ENCODE measurements around the gene RPL23.

RPL23 gene

DNA sequence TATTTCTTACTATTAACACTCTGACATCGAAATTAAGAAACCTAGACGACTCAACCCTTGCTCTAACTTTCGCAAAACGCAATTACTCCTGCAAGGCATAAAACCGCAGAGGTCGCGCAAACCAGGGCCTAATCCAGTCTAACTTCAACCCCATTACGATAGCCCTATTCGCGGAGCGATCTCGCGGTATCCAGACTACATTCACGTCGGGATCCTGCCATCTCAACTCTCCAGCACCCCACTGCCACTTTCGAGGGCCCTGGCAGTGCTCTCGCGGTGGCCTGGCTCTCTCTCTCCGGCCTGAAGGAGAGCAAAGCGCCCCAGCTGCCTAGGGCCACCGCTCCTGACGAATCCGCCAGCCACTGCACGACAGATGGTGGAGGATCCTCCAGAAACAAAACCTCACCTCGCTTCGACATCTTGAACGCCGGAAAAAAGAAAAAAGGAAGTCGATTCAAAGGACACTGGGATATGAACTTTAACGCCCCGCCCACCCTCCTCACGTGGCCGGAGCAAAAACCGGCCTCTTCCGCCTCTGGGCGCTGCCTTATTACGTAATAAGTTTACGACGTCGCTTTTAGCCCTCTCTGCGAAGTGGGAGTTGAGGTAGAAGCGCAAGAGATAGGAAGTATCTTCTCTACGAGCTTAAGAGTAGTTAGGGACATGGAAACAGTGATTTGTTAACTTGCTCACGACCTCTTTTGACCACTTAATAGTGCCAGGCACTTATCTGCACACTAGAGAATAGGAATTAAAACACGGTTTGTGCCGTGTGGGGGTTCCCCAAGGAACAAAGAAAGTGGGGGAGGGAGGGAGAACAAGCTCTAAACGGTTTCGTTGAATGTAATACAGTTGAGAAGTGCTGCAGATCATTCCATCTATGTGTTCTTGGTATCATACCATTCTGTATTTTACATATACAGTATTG, at the start of gene RPL23:
Gene RPL23, minus strand, starts transcription at position 430 of the 928 bp plus-strand sequence. Its CDS starts 11 bp downstream, at position 419.
- DNase-seq (ENCODE audit: low read depth) = peak; percentile 83

DNA sequence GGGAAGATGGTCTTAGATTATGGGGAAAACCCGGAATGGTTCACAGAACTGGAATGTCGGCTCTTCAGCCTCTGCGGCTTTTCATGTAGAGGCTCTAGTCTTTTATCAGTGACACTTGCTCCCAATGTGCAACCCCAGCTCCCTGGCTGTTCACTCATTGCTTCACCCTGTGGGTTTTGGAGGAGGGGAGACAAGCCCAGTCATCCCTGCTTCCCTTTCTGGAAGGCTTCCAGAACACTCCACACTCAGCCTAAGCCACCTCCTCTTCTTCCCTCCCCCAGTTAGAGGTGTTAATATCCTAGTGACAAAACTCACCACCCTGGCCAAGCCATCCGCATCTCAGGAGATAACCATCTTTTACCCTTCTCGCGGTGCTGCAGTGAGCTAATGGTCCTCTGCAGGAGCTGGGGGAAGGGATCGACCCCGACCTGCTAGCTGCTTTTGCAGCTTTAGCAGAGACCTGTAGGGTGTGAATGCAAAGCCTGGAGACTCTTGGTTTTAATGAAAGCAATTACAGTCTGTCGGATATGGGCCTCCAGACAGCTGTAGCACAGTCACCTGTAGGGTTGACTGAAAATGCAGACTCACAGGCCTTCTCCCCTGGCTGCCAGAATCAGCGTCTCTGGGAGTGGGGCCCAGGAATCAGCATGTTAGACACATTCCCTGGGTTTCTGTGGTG, 47.6 kb upstream of the RPL23 start:
- no peak for DNase-seq (ENCODE audit: low read depth)

DNA sequence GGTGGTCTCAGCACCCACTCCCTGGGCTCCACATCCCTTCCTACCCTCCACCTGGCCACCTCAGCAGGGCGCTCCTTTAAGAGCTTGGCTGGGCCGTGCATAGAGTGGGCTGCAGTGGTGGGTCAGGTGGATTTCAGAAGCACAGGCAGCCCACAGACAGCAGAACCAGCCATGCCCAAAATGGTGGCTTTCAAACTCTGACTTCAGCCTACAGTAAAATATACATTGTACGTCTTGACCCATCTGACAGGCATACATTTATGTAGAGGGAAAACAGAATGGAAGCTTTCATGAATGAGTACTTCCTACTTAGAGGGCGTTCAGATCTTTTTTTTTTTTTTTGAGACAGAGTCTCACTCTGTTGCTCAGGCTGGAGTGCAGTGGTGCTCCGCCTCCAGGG, 45.9 kb upstream of the RPL23 start:
- no peak for DNase-seq (ENCODE audit: low read depth)

DNA sequence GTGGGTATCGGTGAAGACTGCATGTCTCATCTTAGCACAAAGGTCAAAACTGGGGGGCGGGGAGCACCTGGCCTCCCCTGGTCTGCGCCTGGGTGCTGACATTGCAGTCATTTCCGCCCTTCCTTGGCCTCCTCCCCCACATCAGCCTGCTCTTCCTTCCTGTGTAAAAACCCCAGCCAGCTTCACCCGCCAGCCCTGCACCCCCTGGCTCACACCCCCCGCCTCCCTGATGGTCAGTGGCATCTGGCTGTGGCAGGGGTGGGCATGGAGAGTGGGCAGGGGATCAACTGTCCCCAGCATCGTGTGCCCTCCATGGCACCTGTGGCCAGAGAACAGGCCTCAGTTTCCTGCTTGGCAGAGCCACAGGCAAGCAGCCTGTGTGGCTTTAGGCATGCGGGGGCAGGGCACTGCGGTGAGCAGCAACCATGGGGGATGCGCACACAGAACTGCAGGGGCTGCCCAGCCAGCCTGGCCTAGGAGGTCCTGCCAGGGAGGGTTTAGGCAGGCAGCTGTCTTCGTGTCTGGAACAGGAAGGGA, 45.4 kb upstream of the RPL23 start:
- peak; percentile 72 for DNase-seq (ENCODE audit: low read depth)

DNA sequence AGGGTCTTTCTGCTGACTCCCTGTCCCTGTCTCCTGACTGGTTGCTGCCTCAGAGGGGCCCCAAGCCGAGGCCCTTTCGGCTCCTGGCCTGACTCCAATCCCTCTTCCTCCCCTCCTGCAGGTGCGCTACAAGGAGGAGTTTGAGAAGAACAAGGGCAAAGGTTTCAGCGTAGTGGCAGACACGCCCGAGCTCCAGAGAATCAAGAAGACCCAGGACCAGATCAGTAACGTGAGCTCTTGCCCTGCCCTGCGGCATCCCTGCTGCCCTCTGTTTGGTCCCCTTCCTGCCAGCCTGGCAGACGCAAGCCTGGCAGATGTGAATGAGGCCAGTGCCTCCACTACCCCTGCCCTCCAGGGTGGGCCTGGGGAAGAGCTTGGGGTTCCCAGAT, 44.8 kb upstream of the RPL23 start:
- DNase-seq (ENCODE audit: low read depth) = no peak

DNA sequence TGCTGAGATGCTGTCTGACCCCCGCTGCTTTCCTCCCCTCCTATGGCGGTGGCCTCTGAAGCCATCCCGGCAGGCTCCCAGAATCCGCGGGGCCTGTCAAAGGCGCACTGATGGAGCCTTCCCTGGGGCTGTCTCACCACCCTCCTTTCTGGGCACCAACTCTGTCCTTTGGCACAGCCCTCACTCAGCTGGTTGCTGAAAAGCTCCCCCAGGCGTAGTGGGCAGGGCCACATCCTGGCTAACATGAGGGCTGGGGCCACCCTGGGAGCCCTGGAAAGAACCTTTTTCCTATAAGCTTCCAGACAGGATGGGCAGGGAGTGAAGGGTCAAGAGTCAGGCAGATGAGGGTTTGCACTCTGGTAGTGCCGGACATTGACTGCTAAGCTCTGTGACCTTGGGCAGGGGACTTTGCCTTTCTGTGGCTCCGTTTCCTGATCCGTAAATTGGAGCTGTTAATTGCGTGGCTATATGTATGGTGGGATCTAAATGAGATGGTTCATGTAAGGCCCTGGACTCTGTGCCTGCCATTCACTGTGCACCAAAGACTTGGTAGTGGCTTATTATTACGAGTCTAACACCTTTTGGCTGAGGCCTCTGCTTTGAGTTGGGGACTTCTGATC, 44.3 kb upstream of the RPL23 start:
- DNase-seq (ENCODE audit: low read depth) = no peak

DNA sequence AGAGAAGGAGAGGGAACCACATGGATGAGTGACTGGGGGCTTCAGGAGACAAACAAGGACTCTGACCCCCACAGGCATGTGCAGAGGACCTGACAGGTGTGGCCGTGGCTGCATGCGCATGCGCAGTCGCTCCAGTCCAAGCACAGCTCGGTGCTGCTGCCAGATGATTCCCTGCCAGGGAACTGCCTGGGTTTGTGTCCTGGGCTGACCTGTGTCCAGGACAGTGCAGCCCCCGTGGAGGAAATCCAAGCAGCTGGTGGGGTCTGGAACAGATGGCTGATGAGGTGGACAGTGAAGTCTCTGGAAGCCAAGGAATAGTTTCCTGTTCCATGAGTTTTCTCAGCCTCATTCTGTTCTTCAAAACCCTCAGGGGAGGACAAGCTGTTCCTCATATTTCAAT, 43.7 kb upstream of the RPL23 start:
- no peak for DNase-seq (ENCODE audit: low read depth)

DNA sequence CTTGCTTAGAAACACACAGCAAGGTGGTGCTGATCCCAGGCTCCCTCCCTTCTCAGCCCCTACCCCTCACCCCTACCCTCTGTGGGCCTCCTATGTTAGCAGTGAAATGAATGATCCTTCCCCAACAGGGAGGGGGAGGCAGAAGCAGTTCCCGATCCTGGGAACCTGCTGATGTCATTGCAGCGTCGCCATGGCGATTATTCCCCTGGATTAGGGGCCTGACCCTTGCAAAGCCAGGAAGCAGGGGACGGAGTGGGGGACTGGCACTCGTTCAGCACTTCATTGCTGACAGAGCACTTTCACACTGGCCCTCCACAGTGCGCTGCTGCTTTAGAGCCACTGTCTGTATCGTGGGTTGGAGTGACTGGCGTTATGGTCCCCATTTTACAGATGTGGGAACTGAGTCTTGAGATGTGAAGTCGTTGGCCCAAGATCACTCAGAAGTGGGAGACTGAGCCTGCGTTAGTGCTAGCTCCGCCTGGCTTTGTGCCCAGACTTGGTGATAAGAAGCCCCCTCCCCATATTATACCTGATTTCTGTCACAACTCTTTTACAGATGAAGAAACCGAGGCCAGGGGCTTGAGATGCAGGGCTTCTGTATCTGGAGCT, 42.9 kb upstream of the RPL23 start:
- DNase-seq (ENCODE audit: low read depth) = no peak

DNA sequence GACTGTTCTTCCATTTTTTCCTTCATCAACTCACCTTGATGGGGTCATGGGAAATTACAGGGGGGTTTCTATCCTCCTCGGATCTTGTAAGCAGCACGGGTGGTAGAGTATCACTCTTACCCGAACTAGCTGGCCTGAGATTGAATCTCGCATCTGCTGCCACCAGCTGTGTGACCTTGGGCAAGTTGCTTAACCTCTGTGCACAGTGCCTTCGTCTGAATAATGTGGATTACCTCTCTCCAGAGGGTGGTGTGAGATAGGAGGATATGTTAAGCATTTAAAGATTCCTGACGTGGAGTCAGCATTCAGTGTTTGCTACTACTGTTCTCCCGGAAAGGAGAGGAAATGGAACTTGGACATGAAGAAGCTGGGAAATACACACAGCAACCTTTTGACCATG, 40.8 kb upstream of the RPL23 start:
- DNase-seq (ENCODE audit: low read depth) = no peak

DNA sequence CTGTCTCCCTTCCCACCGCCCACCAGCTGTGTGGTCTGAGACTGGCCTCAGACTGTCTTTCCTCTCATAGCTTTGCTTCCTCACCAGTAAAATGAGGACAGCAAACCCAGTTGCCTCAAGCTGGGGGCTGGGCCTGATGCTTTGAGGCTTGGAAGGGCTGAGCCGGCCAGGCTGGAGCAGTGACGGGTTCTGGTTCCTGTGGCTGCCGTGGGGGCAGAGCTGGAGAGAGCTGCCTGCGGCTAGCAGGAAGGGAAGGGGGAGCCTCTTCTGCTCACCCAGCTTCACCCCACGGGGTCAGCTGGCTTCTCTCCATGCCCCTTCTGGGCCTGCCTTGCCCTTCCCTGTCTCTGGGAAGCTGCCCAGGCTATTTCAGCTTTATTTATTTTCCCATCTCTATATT, 40.1 kb upstream of the RPL23 start:
- DNase-seq (ENCODE audit: low read depth) = no peak

DNA sequence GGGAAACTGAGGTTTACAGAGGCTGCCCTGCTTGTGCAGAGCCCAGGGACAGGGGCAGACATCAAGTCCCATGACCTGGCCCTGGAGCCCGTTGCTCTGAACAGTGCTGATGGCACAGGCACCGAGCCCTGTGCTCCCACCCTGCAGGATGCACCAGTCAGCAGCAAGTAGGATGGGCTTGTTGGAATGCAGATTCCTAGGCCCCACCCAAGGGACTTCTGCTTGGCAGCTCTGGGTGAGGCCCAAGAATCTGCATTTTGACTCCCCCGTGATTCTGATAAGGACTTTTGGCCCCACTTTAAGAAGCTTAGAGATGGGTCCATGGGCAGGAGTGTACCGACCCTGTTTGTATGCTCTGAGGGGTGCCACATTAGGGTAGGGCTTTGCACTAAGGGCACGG, 39.6 kb upstream of the RPL23 start:
- DNase-seq (ENCODE audit: low read depth) = no peak

DNA sequence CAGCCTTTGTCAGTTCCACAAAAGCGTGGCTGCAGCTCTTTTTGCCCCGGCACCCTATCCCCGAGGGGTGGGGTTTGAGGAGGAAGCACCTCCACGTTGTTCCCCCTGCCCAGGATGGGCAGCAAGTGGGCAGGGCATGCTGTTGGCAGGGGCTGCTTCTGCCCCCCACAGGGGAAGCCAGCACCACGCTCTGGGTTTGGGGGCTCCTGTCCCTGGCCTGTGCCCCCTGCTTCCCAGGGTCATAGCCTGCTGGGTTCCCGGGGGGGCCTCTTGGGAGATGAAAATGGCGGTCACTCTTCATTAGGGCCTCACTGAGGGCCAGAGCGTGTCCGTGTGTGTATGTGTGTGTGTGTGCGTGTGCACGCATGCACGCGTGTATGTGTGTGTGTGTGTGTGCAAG, 39.1 kb upstream of the RPL23 start:
- no peak for DNase-seq (ENCODE audit: low read depth)

DNA sequence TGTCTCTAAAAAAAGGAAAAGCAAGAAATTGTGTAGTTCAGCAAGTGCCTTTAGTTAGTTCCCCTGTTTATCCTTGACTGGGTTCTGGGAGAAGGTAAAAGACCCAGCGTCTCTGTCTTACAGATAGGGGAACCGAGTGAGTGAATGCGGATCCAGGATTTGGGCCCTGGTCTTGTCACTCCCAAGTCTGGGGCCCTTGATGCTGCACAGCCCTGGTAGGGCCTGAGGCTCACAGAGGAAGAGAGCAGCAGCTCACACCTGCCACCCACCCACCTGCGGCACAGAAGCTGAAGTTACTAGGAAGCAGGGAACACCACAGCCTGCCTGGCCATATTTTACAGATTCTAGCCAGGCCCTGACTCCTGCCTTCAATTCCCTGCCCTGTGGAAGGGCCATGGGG, 38.6 kb upstream of the RPL23 start:
- no peak for DNase-seq (ENCODE audit: low read depth)

DNA sequence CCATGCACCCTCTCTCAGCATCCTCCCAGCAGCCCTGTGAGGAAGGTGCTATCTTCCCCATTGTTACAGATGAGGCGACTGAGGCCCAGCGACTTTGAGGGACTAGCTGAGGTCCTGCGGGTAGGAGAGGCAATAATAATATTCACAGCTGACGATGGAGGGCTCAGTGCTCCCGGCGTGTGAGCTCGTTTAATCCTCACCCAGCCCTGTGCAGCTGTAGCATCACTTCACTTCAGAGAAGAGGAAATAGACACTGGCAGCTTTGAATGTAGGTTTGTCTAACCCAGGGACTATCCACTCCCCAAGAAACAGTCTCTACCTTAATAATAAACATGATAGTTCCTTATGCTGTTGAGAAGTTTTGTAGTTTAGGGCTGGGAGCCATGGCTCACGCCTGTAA, 37.9 kb upstream of the RPL23 start:
- no peak for DNase-seq (ENCODE audit: low read depth)

DNA sequence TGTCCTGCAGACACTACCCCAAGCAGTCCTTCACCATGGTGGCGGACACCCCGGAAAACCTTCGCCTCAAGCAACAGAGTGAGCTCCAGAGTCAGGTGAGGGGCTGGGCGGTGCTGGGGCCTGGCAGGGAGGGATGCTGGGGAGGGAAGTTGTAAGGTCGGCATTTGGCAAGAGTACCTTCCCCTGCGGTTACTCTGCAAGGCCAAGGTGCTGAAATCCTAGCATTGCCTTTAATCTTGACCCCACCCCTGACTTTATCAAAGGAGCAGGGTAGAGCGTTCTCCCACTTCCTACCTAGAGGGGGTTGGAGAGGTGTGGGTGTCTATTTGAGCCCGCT, 36.9 kb upstream of the RPL23 start:
- no peak for DNase-seq (ENCODE audit: low read depth)

DNA sequence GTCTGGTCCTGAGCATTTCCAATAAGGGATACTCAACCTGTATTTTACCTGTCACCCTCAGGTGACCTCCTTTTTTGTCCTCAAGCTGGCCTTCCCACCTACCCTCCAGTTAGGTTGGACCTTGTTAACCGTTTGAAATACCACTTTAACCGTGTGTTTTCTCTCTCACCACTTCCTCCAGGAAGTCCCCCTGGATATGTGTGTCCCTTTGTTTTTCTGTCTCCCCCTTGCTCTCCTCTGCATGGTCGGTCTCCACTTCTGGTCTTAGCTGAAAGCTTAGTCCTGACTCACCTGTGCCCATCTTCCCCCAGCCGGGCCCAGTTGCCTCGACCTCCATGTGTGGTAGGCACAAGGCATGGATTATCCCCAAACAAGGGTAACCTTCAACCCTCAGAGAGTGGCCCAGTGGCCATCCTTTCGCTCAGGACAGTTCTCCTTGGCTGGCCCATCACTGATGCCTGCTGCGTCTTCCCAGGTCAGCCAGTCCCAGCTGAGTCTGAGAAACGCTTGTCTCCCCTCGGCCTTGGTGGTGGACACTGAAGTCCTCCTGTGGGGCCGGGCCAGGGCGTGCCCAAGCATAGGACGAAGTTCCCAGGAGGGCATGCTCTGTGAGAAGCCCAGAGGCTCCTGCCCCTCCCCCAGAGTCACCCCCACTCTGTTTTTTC, 36.4 kb upstream of the RPL23 start:
- no peak for DNase-seq (ENCODE audit: low read depth)

DNA sequence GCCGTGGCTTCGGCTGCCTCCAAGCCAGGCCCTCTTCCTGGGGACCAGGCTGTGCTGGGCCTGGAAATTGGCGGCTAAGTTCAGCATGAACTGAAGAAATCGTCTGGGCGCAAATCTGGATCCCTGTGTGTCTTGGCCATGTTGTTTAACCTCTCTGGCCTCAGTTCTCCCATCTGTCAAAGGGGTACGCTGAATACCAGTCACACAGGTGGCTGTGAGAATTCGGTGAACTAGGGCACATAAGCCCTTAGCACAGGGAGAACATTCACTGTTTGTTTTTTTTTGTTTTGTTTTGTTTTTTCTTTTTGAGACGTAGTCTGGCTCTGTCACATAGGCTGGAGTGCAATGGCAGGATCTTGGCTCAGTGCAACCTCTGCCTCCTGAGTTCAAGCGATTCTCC, 35.3 kb upstream of the RPL23 start:
- no peak for DNase-seq (ENCODE audit: low read depth)

DNA sequence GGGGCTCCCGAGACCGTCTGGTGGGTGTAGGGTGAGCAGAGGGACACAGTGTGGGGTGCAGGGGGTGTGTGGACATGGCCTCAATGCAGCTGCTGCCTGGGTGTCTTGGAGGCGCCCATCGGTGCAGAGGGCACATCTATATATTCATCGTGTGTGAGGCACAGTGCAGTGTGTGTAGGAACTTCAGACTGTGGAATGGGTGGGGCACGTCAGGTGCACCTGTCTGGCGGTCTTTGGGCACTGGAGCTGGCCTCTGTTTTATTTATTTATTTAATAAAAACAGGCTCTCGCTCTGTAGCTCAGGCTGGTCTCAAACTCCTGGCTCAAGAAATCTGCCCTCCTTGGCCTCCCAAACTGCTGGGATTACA, 33.1 kb upstream of the RPL23 start:
- no peak for DNase-seq (ENCODE audit: low read depth)

DNA sequence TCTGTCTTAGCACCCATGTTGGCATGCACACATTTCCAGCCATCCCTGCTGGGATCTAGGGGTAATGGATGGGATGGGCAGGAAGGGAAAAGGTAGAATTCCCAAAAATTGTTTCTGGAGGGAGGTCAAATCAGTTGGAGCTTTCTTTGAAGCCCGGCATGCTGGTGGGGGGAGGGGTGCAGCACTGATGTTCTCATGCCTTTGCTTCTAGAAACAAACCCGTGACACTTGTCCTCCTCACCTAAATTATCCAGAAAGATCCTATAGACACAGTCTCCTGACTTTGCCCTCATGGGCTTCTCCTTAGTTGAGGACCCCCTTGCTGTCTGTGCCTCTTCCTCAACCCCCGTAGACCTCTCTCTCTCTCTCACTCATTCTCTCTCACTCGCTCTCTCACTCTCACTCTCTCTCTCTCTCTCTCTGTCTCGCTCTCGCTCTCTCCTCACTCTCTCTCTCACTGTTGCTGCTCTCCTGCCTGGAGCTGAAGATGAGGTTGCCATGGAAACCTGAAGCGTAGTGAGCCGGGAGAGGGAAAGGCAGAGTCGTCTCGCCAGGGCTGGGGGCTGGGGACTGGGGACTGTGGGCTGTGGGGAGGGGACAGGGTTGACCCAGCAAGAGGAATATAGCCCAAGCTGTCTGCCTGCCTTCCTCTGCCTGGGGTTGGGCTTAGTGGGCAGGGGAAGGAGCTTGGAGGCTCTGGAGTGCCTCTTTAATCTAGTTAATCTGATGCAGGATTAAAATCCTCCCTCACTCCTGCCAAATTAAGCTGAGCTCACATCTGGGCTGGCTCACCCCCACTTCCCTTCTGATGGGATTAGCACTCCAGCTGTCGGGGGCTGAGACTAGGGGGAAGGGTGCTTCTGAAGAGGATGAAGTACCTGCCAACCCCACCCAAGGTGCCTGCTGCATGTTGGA, 32.5 kb upstream of the RPL23 start:
- DNase-seq (ENCODE audit: low read depth) = no peak

DNA sequence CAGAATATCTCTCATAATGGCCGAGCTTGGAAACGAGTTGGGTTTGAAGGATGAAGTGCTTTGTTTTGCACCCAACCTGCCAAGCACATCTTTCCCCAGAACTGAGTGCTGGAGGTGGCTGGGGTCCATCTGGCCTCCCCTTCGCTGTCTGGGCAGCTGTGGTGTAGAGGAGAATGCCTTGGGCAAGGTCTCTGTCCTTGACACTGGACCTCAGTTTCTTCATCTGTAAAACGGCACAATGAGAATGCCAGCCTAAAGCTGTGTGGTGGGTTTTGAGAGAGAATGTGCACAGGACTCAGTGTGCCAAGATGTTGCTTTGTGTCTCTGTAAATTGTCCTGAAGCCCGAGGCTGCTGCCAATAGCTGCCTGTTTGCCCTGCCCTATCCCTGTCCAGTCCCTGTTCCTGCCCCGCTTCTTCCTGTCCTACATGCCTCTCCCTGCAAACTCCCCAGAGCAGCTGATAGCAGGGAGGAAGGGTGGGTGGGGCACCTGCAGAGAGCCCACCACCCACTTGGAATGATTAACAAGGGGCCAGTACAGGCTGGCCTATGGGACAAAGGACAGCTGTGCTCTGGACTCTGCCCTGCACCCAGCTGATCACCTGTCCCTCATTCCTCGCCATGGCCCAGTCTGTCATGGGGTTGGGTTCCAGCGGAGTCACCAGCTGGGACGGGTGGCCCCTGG, 31.7 kb upstream of the RPL23 start:
- no peak for DNase-seq (ENCODE audit: low read depth)
